SJSA1 (cell line): ENCODE measurements around the gene SLC35A4. TPM values are rescaled to one million over a fixed set of nuclear protein-coding genes. Genes with fewer than 3 reads are reported as not detected.
A peak's percentile ranks its signal among the peaks of the same experiment; 100 is the strongest.
"Not testable (repeated sequence)": the region's sequence is repeated elsewhere in the genome, so short reads cannot be mapped to it uniquely, and the experiment has no call there.

Experiments used
- DNase-seq, 2 experiments: peaks; one replicate each; pipeline ENCODE4 v3.0.0-alpha.2; 2015 to 2020; ENCODE audit warnings: low spot score in 2 of 2, low read depth in 1 of 2
- H3K27ac ChIP-seq: fragments of 250-450 bp; sonication (Bioruptor Pico); 2 replicates; pipeline ENCODE4 v1.5.1; 2020; ENCODE audit warnings: mild to moderate bottlenecking, moderate library complexity
- H3K27me3 ChIP-seq: fragments of 250-450 bp; sonication (Bioruptor Pico); replicated peaks from 2 replicates; pipeline ENCODE4 v1.5.1; 2020; ENCODE audit warnings: mild to moderate bottlenecking, moderate library complexity
- H3K36me3 ChIP-seq: fragments of 250-450 bp; sonication (Bioruptor Pico); 2 replicates; pipeline ENCODE4 v1.5.1; 2020; ENCODE audit warnings: mild to moderate bottlenecking
- H3K4me1 ChIP-seq: fragments of 250-450 bp; sonication (Bioruptor Pico); replicated peaks from 2 replicates; pipeline ENCODE4 v1.6.1; 2021; ENCODE audit warnings: mild to moderate bottlenecking
- H3K4me3 ChIP-seq: fragments of 250-450 bp; sonication (Bioruptor Pico); 2 replicates; pipeline ENCODE4 v1.5.1; 2020; ENCODE audit warnings: mild to moderate bottlenecking
- H3K9me3 ChIP-seq: fragments of 250-450 bp; sonication (Bioruptor Pico); replicated peaks from 2 replicates; pipeline ENCODE4 v1.5.1; 2020; ENCODE audit warnings: mild to moderate bottlenecking
- total RNA-seq: library from RNA; depleted of rRNA; stranded (reverse); fragments of >200 nt; shearing (Covaris generic); gene quantifications from 2 replicates; pipeline ENCODE4 v1.2.3, GENCODE V29; 2014

The SLC35A4 gene
- total RNA-seq, 1 experiment from 2014 or later: 56.7 TPM

- H3K4me1 ChIP-seq: peaks cover 22% of the 10 kb centered on the region
- no peak overlapping the region for H3K4me3 ChIP-seq
- H3K27ac ChIP-seq: no peak overlapping the region
- H3K9me3 ChIP-seq: no peaks in the 10 kb centered on the region
- H3K27me3 ChIP-seq: no peaks in the 10 kb centered on the region
- no peak for DNase-seq
- peaks cover 58% of the 10 kb centered on the region for H3K36me3 ChIP-seq
Observed at GRCh38 chr5:140566665-140567064, 2.0 kb downstream of the SLC35A4 start.

GRCh38 chr5:140567136-140567818 lies 2.6 kb downstream of the SLC35A4 start:
- DNase-seq: no peak
- Histone ChIP-seq H3K9me3 (no peaks in the 10 kb centered on the region), H3K27me3 (no peaks in the 10 kb centered on the region), H3K4me1 (peaks cover 22% of the 10 kb centered on the region), H3K36me3 (peaks cover 58% of the 10 kb centered on the region), H3K27ac (no peak overlapping the region), H3K4me3 (no peak overlapping the region)

- Histone ChIP-seq H3K36me3 (peaks cover 58% of the 10 kb centered on the region), H3K27me3 (no peaks in the 10 kb centered on the region), H3K27ac (no peak overlapping the region), H3K9me3 (no peaks in the 10 kb centered on the region), H3K4me3 (no peak overlapping the region), H3K4me1 (peaks cover 22% of the 10 kb centered on the region)
- no peak for DNase-seq
Observed at GRCh38 chr5:140567871-140568270, 3.2 kb downstream of the SLC35A4 start.

GRCh38 chr5:140568443-140569063 lies 3.9 kb downstream of the SLC35A4 start:
- H3K9me3 ChIP-seq: no peaks in the 10 kb centered on the region
- DNase-seq: no peak
- peaks cover 23% of the 10 kb centered on the region for H3K4me1 ChIP-seq
- H3K4me3 ChIP-seq: no peak overlapping the region
- no peaks in the 10 kb centered on the region for H3K27me3 ChIP-seq
- peaks cover 58% of the 10 kb centered on the region for H3K36me3 ChIP-seq
- no peak overlapping the region for H3K27ac ChIP-seq

GRCh38 chr5:140569197-140569596 lies 4.6 kb downstream of the SLC35A4 start:
- DNase-seq: no peak
- H3K27me3 ChIP-seq: no peaks in the 10 kb centered on the region
- peaks cover 58% of the 10 kb centered on the region for H3K36me3 ChIP-seq
- no peak overlapping the region for H3K27ac ChIP-seq
- H3K9me3 ChIP-seq: no peaks in the 10 kb centered on the region
- H3K4me1 ChIP-seq: peaks cover 24% of the 10 kb centered on the region
- H3K4me3 ChIP-seq: no peak overlapping the region

GRCh38 chr5:140570058-140570457 lies 5.4 kb downstream of the SLC35A4 start:
- Histone ChIP-seq H3K36me3 (peaks cover 54% of the 10 kb centered on the region), H3K27me3 (no peaks in the 10 kb centered on the region), H3K4me1 (peaks cover 32% of the 10 kb centered on the region), H3K9me3 (no peaks in the 10 kb centered on the region), H3K27ac (no peak overlapping the region), H3K4me3 (no peak overlapping the region)
- DNase-seq: no peak

GRCh38 chr5:140570488-140570887 lies 5.9 kb downstream of the SLC35A4 start:
- no peaks in the 10 kb centered on the region for H3K27me3 ChIP-seq
- H3K4me3 ChIP-seq: no peak overlapping the region
- peaks cover 50% of the 10 kb centered on the region for H3K36me3 ChIP-seq
- H3K27ac ChIP-seq: no peak overlapping the region
- H3K4me1 ChIP-seq: peaks cover 32% of the 10 kb centered on the region
- no peaks in the 10 kb centered on the region for H3K9me3 ChIP-seq
- no peak for DNase-seq

- Histone ChIP-seq H3K27ac (no peak overlapping the region), H3K4me3 (no peak overlapping the region), H3K4me1 (peaks cover 32% of the 10 kb centered on the region), H3K9me3 (no peaks in the 10 kb centered on the region), H3K36me3 (peaks cover 44% of the 10 kb centered on the region), H3K27me3 (no peaks in the 10 kb centered on the region)
- no peak for DNase-seq
Observed at GRCh38 chr5:140571105-140571504, 6.5 kb downstream of the SLC35A4 start.

GRCh38 chr5:140573683-140574082 lies 9.1 kb downstream of the SLC35A4 start:
- Histone ChIP-seq H3K27me3 (no peaks in the 10 kb centered on the region), H3K27ac (peak overlapping the region; percentile 54), H3K36me3 (peaks cover 18% of the 10 kb centered on the region), H3K4me1 (peaks cover 48% of the 10 kb centered on the region), H3K4me3 (no peak overlapping the region), H3K9me3 (no peaks in the 10 kb centered on the region)
- DNase-seq: no peak

GRCh38 chr5:140574165-140574564 lies 9.5 kb downstream of the SLC35A4 start:
- peak; percentile 90 to 93 for DNase-seq
- peak overlapping the region; percentile 54 for H3K27ac ChIP-seq

GRCh38 chr5:140575309-140575708 lies 10.7 kb downstream of the SLC35A4 start:
- Histone ChIP-seq H3K27me3 (no peaks in the 10 kb centered on the region), H3K36me3 (peaks cover 5% of the 10 kb centered on the region), H3K4me1 (peaks cover 48% of the 10 kb centered on the region), H3K4me3 (no peak overlapping the region), H3K9me3 (no peaks in the 10 kb centered on the region), H3K27ac (peak overlapping the region; percentile 54; the same call in 1 of the 2 replicates)
- peak in 1 of 2 experiments; percentile 45 for DNase-seq

More at GRCh38 chr5:140574165-140574564, 9.5 kb downstream of the SLC35A4 start:
- H3K4me3 ChIP-seq: no peak overlapping the region
- H3K27me3 ChIP-seq: no peaks in the 10 kb centered on the region
- peaks cover 48% of the 10 kb centered on the region for H3K4me1 ChIP-seq
- H3K36me3 ChIP-seq: peaks cover 13% of the 10 kb centered on the region
- H3K9me3 ChIP-seq: no peaks in the 10 kb centered on the region

- no peaks in the 10 kb centered on the region for H3K36me3 ChIP-seq
- H3K9me3 ChIP-seq: no peaks in the 10 kb centered on the region
- H3K27me3 ChIP-seq: no peaks in the 10 kb centered on the region
- DNase-seq: peak in 1 of 2 experiments; percentile 94
- H3K27ac ChIP-seq: peak overlapping the region; percentile 86
- H3K4me3 ChIP-seq: no peak overlapping the region
- peaks cover 48% of the 10 kb centered on the region for H3K4me1 ChIP-seq
Observed at GRCh38 chr5:140576776-140577201, 12.2 kb downstream of the SLC35A4 start.

- H3K4me1 ChIP-seq: peaks cover 35% of the 10 kb centered on the region
- H3K27ac ChIP-seq, H3K36me3 ChIP-seq, H3K27me3 ChIP-seq, H3K9me3 ChIP-seq, DNase-seq, H3K4me3 ChIP-seq: not testable (repeated sequence)
Observed at GRCh38 chr5:140579188-140579747, 14.6 kb downstream of the SLC35A4 start.

- no peaks in the 10 kb centered on the region for H3K36me3 ChIP-seq
- no peak overlapping the region for H3K4me3 ChIP-seq
- no peaks in the 10 kb centered on the region for H3K9me3 ChIP-seq
- no peaks in the 10 kb centered on the region for H3K27me3 ChIP-seq
- H3K4me1 ChIP-seq: peaks cover 37% of the 10 kb centered on the region
- DNase-seq: no peak
- H3K27ac ChIP-seq: no peak overlapping the region
Observed at GRCh38 chr5:140587495-140587894, 22.9 kb downstream of the SLC35A4 start.
